ENCODE measurements around the gene TNFRSF8. TPM values are rescaled to one million over a fixed set of nuclear protein-coding genes. Genes with fewer than 3 reads are reported as not detected.

The TNFRSF8 gene
- total RNA-seq, 1 experiment from 2014 or later = not detected

DNA sequence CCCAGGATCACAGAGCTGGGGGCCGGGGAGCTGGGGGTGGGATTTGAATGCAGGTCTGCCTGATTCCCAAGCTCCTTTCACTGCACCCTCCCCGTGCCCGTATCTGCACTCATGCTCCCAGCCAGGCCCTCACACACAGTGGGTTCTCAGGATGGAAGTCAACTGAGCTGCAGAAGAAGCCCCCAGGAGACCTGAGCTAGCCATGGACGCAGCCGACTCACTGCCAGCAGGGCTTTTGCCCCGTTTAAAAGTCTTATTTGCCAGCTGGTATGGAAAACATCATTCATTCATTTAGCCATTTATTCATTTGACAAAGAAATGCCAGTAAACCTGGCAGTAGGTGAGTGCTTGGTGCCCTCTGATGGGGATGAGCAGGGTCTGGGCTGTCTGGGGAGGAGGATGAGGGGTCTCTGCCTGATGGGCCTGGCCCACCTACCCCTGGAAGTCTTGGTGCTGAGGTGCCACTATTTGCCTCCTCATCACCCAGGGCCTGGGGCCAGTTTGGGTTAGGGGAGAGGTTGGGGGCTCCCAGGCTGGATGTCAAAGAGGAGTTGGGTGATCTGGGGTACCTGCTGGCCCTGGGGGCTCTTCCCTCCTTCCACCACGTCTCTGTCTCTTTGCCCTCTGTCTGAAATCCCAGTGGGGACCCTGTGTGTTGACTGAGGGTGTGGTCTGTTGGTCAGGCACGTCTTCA lies 106.5 kb downstream of the TNFRSF8 start:
- H3K9ac ChIP-seq (ENCODE audit: low read length) = no peak overlapping the region
- H3K9me2 ChIP-seq (replicated peaks; ENCODE audit: low read length) = no peaks in the 10 kb centered on the region
- TF ChIP-seq EZH2 (IDR thresholded peaks at IDR 0.05; ENCODE audit: low read length, unreplicated experiment) = no peak
- TF ChIP-seq EZH2phosphoT487 (IDR thresholded peaks at IDR 0.05; ENCODE audit: borderline replicate concordance, low read length) = no peak
- TF ChIP-seq, protein P1, sequence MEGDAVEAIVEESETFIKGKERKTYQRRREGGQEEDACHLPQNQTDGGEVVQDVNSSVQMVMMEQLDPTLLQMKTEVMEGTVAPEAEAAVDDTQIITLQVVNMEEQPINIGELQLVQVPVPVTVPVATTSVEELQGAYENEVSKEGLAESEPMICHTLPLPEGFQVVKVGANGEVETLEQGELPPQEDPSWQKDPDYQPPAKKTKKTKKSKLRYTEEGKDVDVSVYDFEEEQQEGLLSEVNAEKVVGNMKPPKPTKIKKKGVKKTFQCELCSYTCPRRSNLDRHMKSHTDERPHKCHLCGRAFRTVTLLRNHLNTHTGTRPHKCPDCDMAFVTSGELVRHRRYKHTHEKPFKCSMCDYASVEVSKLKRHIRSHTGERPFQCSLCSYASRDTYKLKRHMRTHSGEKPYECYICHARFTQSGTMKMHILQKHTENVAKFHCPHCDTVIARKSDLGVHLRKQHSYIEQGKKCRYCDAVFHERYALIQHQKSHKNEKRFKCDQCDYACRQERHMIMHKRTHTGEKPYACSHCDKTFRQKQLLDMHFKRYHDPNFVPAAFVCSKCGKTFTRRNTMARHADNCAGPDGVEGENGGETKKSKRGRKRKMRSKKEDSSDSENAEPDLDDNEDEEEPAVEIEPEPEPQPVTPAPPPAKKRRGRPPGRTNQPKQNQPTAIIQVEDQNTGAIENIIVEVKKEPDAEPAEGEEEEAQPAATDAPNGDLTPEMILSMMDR (conservative IDR thresholded peaks at IDR 0.05; ENCODE audit: low read depth, low read length) = no peak
- H3K4me1 ChIP-seq (ENCODE audit: insufficient read depth, low read length) = no peaks in the 10 kb centered on the region
- no peaks in the 10 kb centered on the region for H3K79me2 ChIP-seq (ENCODE audit: low read length)
- no peaks in the 10 kb centered on the region for H3K36me3 ChIP-seq (ENCODE audit: low read depth, low read length)
- no peaks in the 10 kb centered on the region for H4K20me1 ChIP-seq (ENCODE audit: low read length)
- no TSS peak for BruUV-seq (replicated peaks)
- no peaks in the 10 kb centered on the region for H3K9me3 ChIP-seq (ENCODE audit: low read length)
- H3K27ac ChIP-seq (ENCODE audit: low read length) = no peak overlapping the region
- H3K27me3 ChIP-seq (ENCODE audit: low read length) = no peaks in the 10 kb centered on the region
- DNase-seq = no peak
- no peak for ATAC-seq
- no peaks in the 10 kb centered on the region for H3F3A ChIP-seq (ENCODE audit: low read length, unreplicated experiment)
- no peak overlapping the region for H3K4me2 ChIP-seq (ENCODE audit: low read length)
- POLR2A ChIA-PET (ENCODE audit: unreplicated experiment) = no interaction called here
- CTCF ChIA-PET = no interaction called here
- no peak overlapping the region for H3K4me3 ChIP-seq (ENCODE audit: low read length)
- intact Hi-C loops (cut with micrococcal nuclease) = no loop called here
- no peak overlapping the region for H2AFZ ChIP-seq (ENCODE audit: low read length)

DNA sequence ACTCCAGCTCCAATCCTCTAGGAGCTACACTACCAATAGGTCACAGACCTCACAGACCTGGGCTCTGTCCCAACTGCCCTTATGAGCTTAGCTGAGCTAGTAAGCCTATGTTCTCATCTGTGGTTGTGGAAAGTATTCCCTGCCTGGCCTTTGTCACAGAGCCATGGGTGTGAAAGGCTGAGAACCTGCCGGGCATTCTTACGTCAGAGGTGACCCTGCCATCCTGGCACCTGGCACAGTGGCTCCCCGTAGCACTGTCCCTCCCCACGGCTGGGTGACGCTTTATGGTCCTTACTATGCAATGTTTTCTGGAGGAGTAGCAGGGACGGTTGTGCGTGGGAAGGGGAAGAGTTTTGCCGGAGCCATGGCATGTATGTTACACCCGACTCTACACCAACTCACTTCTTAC lies 107.2 kb downstream of the TNFRSF8 start:
- Histone ChIP-seq H3K27ac (ENCODE audit: low read length) (no peak overlapping the region), H4K20me1 (ENCODE audit: low read length) (no peaks in the 10 kb centered on the region), H2AFZ (ENCODE audit: low read length) (no peak overlapping the region), H3K9me3 (ENCODE audit: low read length) (no peaks in the 10 kb centered on the region), H3K79me2 (ENCODE audit: low read length) (no peaks in the 10 kb centered on the region), H3K4me1 (ENCODE audit: insufficient read depth, low read length) (no peaks in the 10 kb centered on the region), H3K4me2 (ENCODE audit: low read length) (no peak overlapping the region), H3K4me3 (ENCODE audit: low read length) (no peak overlapping the region), H3F3A (ENCODE audit: low read length, unreplicated experiment) (no peaks in the 10 kb centered on the region), H3K27me3 (ENCODE audit: low read length) (no peaks in the 10 kb centered on the region), H3K36me3 (ENCODE audit: low read depth, low read length) (no peaks in the 10 kb centered on the region), H3K9ac (ENCODE audit: low read length) (no peak overlapping the region), H3K9me2 (replicated peaks; ENCODE audit: low read length) (no peaks in the 10 kb centered on the region)
- DNase-seq (no peak), ATAC-seq (no peak)
- intact Hi-C loops (cut with micrococcal nuclease) = no loop called here
- TF ChIP-seq, protein P1 (conservative IDR thresholded peaks at IDR 0.05; ENCODE audit: low read depth, low read length) = no peak
- TF ChIP-seq EZH2phosphoT487 (IDR thresholded peaks at IDR 0.05; ENCODE audit: borderline replicate concordance, low read length) (no peak), EZH2 (IDR thresholded peaks at IDR 0.05; ENCODE audit: low read length, unreplicated experiment) (no peak)
- no TSS peak for BruUV-seq (replicated peaks)
- CTCF ChIA-PET = no interaction called here
- POLR2A ChIA-PET (ENCODE audit: unreplicated experiment) = no interaction called here

DNA sequence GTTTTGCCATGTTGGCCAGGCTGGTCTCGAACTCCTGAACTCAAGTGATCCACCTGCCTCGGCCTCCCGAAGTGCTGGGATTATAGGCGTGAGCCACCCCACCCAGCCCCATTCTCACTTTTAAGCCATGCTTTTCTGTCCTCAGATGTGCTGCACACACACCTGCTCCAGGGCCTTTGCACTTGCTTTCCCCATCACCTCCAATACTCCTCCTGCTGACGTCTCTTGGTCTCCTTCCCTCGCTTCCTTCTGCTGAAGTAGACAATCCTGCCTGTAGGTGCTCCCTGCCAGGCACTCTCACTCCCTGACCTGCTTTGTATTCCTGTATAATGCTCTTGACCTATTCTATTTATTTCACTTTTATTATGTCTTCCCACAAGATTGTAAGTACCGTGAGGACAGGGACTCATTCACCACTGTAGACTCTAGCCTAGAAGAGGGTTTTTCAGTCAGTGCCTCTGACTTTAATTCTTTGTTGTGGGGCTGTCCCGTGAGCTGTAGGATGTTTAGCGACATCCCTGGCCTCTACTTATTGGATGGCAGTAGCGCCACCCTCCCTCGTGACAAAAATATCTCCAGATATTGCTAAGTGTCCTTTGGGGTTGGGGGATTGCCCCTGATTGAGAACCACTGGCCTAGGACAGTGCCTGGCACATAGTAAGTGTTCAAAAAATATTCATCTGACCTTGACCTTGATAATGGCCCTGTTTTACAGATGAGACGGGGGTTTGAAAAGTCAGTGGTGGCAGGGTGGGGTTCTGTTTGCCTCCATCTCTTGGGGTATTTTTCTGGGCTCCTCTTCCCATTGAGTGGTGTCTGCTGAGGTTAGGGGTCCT lies 108.3 kb downstream of the TNFRSF8 start:
- no peaks in the 10 kb centered on the region for H3K79me2 ChIP-seq (ENCODE audit: low read length)
- POLR2A ChIA-PET (ENCODE audit: unreplicated experiment) = no interaction called here

More for the DNA sequence above, 108.3 kb downstream of the TNFRSF8 start:
- Histone ChIP-seq H3K27ac (ENCODE audit: low read length) (no peak overlapping the region), H3K4me2 (ENCODE audit: low read length) (no peak overlapping the region), H3K9me3 (ENCODE audit: low read length) (no peaks in the 10 kb centered on the region), H3K4me1 (ENCODE audit: insufficient read depth, low read length) (no peaks in the 10 kb centered on the region), H3K9ac (ENCODE audit: low read length) (no peak overlapping the region), H3K4me3 (ENCODE audit: low read length) (no peak overlapping the region), H2AFZ (ENCODE audit: low read length) (no peak overlapping the region), H3K36me3 (ENCODE audit: low read depth, low read length) (no peaks in the 10 kb centered on the region), H4K20me1 (ENCODE audit: low read length) (no peaks in the 10 kb centered on the region), H3F3A (ENCODE audit: low read length, unreplicated experiment) (no peaks in the 10 kb centered on the region), H3K9me2 (replicated peaks; ENCODE audit: low read length) (no peaks in the 10 kb centered on the region), H3K27me3 (ENCODE audit: low read length) (no peaks in the 10 kb centered on the region)
- BruUV-seq (replicated peaks) = no TSS peak
- intact Hi-C loops (cut with micrococcal nuclease) = no loop called here
- ATAC-seq (no peak), DNase-seq (no peak)
- TF ChIP-seq, protein P1 (conservative IDR thresholded peaks at IDR 0.05; ENCODE audit: low read depth, low read length) = no peak
- TF ChIP-seq EZH2phosphoT487 (IDR thresholded peaks at IDR 0.05; ENCODE audit: borderline replicate concordance, low read length) (no peak), EZH2 (IDR thresholded peaks at IDR 0.05; ENCODE audit: low read length, unreplicated experiment) (no peak)
- CTCF ChIA-PET = no interaction called here
